Gastroesophageal sphincter (tissue), 4 donors: ENCODE results near the gene CCDC92. TPM values are rescaled to one million over a fixed set of nuclear protein-coding genes. Genes with fewer than 3 reads are reported as not detected.

Experiments used
- ATAC-seq: fragments of 150-250 bp; one replicate; pipeline ENCODE4 v1.9.1; 2016; ENCODE audit warnings: mild to moderate bottlenecking, moderate library complexity
- H3K27ac ChIP-seq, 4 donors: fragments of 200-600 bp; sonication (generic) in 3 of 4; 1 replicate in 3 of 4; 2 replicates in 1 of 4; pipeline ENCODE4 v1.5.1; 2016 to 2019
- H3K27me3 ChIP-seq: fragments of 200-600 bp; sonication (generic); one replicate; pipeline ENCODE4 v1.5.1; 2019
- H3K36me3 ChIP-seq, 2 donors: fragments of 200-600 bp; sonication (generic); one replicate each; pipeline ENCODE4 v1.5.1; 2019; ENCODE audit warnings: control low read depth in 1 of 2
- H3K4me1 ChIP-seq, 3 donors: fragments of 200-600 bp; sonication (generic); 1 replicate in 2 of 3; 2 replicates in 1 of 3; pipeline ENCODE4 v1.5.1; 2016 to 2019; ENCODE audit warnings: control low read depth in 2 of 3
- H3K4me3 ChIP-seq, 2 donors: fragments of 200-600 bp; sonication (generic); one replicate each; pipeline ENCODE4 v1.5.1; 2019; ENCODE audit warnings: mild to moderate bottlenecking in 1 of 2, moderate library complexity in 1 of 2
- H3K9me3 ChIP-seq, 3 donors: fragments of 200-600 bp; sonication (generic); one replicate each; pipeline ENCODE4 v1.5.1; 2017 to 2019; ENCODE audit warnings: control low read depth in 2 of 3
- EP300 ChIP-seq: sonication (generic); formaldehyde crosslinking; IDR thresholded peaks from one replicate; pipeline ENCODE4 v1.6.1; 2017; ENCODE audit warnings: antibody characterized with exemption, mild to moderate bottlenecking
- POLR2A ChIP-seq, 2 donors: fragments of 450-650 bp; IDR thresholded peaks; one replicate each; pipeline ENCODE4 v1.6.1; 2017; ENCODE audit warnings: antibody characterized with exemption in 2 of 2, mild to moderate bottlenecking in 2 of 2, moderate library complexity in 1 of 2
- POLR2AphosphoS5 ChIP-seq: sonication (generic); formaldehyde crosslinking; IDR thresholded peaks from one replicate; pipeline ENCODE4 v1.6.1; 2017; ENCODE audit warnings: antibody characterized with exemption
- WGBS, 2 donors: methylation state at CpG; one replicate each; pipeline ENCODE4 v1.1.5; 2018; ENCODE audit warnings: low coverage in 1 of 2; 5-methylcytosine and 5-hydroxymethylcytosine counted together
- total RNA-seq, 4 donors: library from RNA; depleted of rRNA; stranded (reverse); fragments of >200 nt; gene quantifications; one replicate each; pipeline ENCODE4 v1.1.0, GENCODE V29; 2016
- TF ChIP-seq, protein P1 (sequence below), 4 experiments: fragments of 200-600 bp in 2 of 4; fragments of 450-650 bp in 2 of 4; sonication (generic) in 1 of 4; IDR thresholded peaks; one replicate each; pipeline ENCODE4 v1.5.1; 2017 to 2019; ENCODE audit warnings: antibody characterized with exemption in 4 of 4, mild to moderate bottlenecking in 2 of 4, moderate library complexity in 2 of 4

The CCDC92 gene
- total RNA-seq, 4 donors from 2014 or later, result 26.2 to 74.3 (median 34.2) TPM

GRCh38 chr12:123903301-123904065 lies 69.1 kb downstream of the CCDC92 start:
- Histone ChIP-seq H3K9me3 (no peaks in the 10 kb centered on the region), H3K27ac (no peak overlapping the region), H3K36me3 (no peaks in the 10 kb centered on the region), H3K27me3 (peaks cover 50% of the 10 kb centered on the region), H3K4me3 (no peak overlapping the region), H3K4me1 (no peaks in the 10 kb centered on the region)
- ATAC-seq, result no peak
- WGBS, 2 donors, result 77 to 88% methylated on average over 6 to 7 of the region's 22 CpGs
- TF ChIP-seq, protein P1, sequence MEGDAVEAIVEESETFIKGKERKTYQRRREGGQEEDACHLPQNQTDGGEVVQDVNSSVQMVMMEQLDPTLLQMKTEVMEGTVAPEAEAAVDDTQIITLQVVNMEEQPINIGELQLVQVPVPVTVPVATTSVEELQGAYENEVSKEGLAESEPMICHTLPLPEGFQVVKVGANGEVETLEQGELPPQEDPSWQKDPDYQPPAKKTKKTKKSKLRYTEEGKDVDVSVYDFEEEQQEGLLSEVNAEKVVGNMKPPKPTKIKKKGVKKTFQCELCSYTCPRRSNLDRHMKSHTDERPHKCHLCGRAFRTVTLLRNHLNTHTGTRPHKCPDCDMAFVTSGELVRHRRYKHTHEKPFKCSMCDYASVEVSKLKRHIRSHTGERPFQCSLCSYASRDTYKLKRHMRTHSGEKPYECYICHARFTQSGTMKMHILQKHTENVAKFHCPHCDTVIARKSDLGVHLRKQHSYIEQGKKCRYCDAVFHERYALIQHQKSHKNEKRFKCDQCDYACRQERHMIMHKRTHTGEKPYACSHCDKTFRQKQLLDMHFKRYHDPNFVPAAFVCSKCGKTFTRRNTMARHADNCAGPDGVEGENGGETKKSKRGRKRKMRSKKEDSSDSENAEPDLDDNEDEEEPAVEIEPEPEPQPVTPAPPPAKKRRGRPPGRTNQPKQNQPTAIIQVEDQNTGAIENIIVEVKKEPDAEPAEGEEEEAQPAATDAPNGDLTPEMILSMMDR (IDR thresholded peaks at IDR 0.05), result no peak
- TF ChIP-seq POLR2A (IDR thresholded peaks at IDR 0.05) (no peak), POLR2AphosphoS5 (no peak), EP300 (no peak)

DNA sequence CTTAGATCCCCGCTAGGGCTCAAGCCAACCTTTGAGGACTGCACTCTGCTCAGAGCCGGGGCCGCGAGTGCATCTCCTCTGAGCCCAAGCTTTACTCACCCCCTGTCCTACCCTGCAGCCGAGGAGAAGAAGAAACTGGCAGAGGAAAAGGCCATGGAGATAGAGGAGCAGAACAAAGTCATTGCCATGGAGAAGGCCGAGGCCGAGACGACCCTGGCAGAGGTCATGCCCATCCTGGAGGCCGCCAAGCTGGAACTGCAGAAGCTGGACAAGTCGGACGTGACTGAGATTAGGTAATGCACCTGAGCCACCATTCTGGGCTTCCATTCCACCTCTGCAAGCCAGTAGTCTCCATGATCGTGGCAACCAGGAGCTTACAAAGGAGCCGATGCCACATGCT lies 69.8 kb downstream of the CCDC92 start:
- WGBS, 2 donors, result no CpG with 5 or more reads among the region's 13 CpGs
- no peak overlapping the region for H3K27ac ChIP-seq

GRCh38 chr12:123900871-123901376 lies 71.7 kb downstream of the CCDC92 start:
- H3K9me3 ChIP-seq, result no peaks in the 10 kb centered on the region
- no peak overlapping the region for H3K4me3 ChIP-seq
- peaks cover 50% of the 10 kb centered on the region for H3K27me3 ChIP-seq
- ATAC-seq, result no peak
- 26 to 39% methylated on average over 5 to 6 of the region's 9 CpGs for WGBS, 2 donors
- no peak for TF ChIP-seq POLR2A (IDR thresholded peaks at IDR 0.05)
- TF ChIP-seq EP300, result no peak
- TF ChIP-seq POLR2AphosphoS5, result no peak
- TF ChIP-seq, protein P1 (IDR thresholded peaks at IDR 0.05), result no peak
- H3K4me1 ChIP-seq, result no peaks in the 10 kb centered on the region
- no peak overlapping the region for H3K27ac ChIP-seq
- no peaks in the 10 kb centered on the region for H3K36me3 ChIP-seq

More for the DNA sequence above, 69.8 kb downstream of the CCDC92 start:
- Histone ChIP-seq H3K4me1 (no peaks in the 10 kb centered on the region), H3K36me3 (no peaks in the 10 kb centered on the region), H3K4me3 (no peak overlapping the region), H3K27me3 (peaks cover 50% of the 10 kb centered on the region), H3K9me3 (no peaks in the 10 kb centered on the region)
- TF ChIP-seq, protein P1 (IDR thresholded peaks at IDR 0.05), result no peak
- TF ChIP-seq POLR2A (IDR thresholded peaks at IDR 0.05) (no peak), POLR2AphosphoS5 (no peak), EP300 (no peak)
- ATAC-seq, result no peak

DNA sequence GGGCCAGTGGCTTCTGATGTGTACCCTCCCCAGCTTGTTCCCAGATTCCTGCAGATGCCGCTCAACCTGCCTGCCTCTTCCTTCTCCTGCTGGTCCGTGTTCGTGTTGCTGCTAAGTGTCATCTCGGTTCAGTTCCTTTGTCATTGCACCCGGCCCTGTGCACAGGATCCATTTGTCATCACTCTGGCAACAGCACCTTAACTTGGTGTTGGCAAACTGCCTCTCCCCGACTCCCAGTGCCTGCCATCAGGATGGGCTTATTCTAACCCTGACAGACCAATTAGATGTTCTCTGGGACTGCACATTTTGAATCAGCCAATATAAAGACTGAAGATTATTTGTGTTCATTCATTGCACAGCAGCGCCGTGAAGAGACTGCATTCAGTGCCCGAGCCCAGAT lies 73.3 kb downstream of the CCDC92 start:
- WGBS, 2 donors, result 78 to 84% methylated on average over 7 to 9 of the region's 9 CpGs
- ATAC-seq, result no peak
- Histone ChIP-seq H3K4me1 (no peaks in the 10 kb centered on the region), H3K27ac (no peak overlapping the region), H3K9me3 (no peaks in the 10 kb centered on the region), H3K36me3 (no peaks in the 10 kb centered on the region), H3K27me3 (peaks cover 50% of the 10 kb centered on the region), H3K4me3 (no peak overlapping the region)
- TF ChIP-seq, protein P1 (IDR thresholded peaks at IDR 0.05), result no peak
- TF ChIP-seq EP300, result no peak
- TF ChIP-seq POLR2AphosphoS5, result no peak
- no peak for TF ChIP-seq POLR2A (IDR thresholded peaks at IDR 0.05)

DNA sequence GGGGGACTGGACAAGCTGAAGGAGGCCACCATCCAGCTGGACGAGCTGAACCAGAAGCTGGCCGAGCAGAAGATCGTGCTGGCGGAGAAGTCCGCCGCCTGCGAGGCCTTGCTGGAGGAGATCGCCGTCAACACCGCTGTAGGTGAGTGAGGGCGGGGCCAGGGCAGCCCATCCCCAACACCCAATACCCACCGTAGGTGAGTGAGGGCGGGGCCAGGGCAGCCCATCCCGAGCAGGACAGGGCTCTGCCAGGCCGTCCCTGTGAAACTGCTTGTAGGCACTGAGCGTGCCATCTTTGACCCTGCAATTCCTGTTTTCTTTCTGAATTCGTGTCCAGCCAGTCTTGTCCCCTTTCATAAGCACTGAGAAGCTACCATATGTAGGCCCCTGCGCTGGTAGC lies 74.0 kb downstream of the CCDC92 start:
- Histone ChIP-seq H3K27me3 (peaks cover 44% of the 10 kb centered on the region), H3K4me1 (no peaks in the 10 kb centered on the region), H3K27ac (no peak overlapping the region), H3K36me3 (no peaks in the 10 kb centered on the region), H3K4me3 (no peak overlapping the region), H3K9me3 (no peaks in the 10 kb centered on the region)
- ATAC-seq, result no peak
- WGBS, 2 donors, result 70 to 79% methylated on average over 3 to 7 of the region's 18 CpGs
- TF ChIP-seq, protein P1 (IDR thresholded peaks at IDR 0.05), result no peak
- TF ChIP-seq EP300 (no peak), POLR2AphosphoS5 (no peak), POLR2A (IDR thresholded peaks at IDR 0.05) (no peak)
